GDM1 (cell line): ENCODE data around the gene DES.

Source experiments
- DNase-seq: peaks from one replicate; lab custom pipeline; 2025; lab: John Stamatoyannopoulos, UW

The DES gene

GRCh38 chr2:219419331-219420197 is 1.4 kb downstream of the DES start:
- no peak for DNase-seq

- no peak for DNase-seq
These were observed 2.5 kb downstream of the DES start for GRCh38 chr2:219420687-219421086.

- DNase-seq = no peak
These were observed 3.1 kb downstream of the DES start for GRCh38 chr2:219421323-219421722.

GRCh38 chr2:219422952-219423534 is 4.9 kb downstream of the DES start:
- no peak for DNase-seq

GRCh38 chr2:219423652-219424377 is 5.6 kb downstream of the DES start:
- no peak for DNase-seq

- DNase-seq = no peak
These were observed 7.3 kb downstream of the DES start for GRCh38 chr2:219425238-219426067.

GRCh38 chr2:219426068-219426443 is 7.9 kb downstream of the DES start:
- DNase-seq = no peak

- DNase-seq = no peak
These were observed 8.5 kb downstream of the DES start for GRCh38 chr2:219426534-219427136.

- no peak for DNase-seq
These were observed 10.3 kb downstream of the DES start for GRCh38 chr2:219428469-219428868.

- no peak for DNase-seq
These were observed 11.9 kb downstream of the DES start for GRCh38 chr2:219429958-219430606.

GRCh38 chr2:219430633-219431615 is 12.7 kb downstream of the DES start:
- DNase-seq = no peak

- peak; percentile 29 for DNase-seq
These were observed 15.7 kb downstream of the DES start for GRCh38 chr2:219433666-219434467.

- no peak for DNase-seq
These were observed 16.2 kb downstream of the DES start for GRCh38 chr2:219434468-219434717.

GRCh38 chr2:219434718-219435525 is 16.7 kb downstream of the DES start, which contains the start of gene SPEG:
SPEG (plus strand) TSS chr2:219434843; CDS start chr2:219434978, 135 bp downstream.
- no peak for DNase-seq

- no peak for DNase-seq
These were observed 17.5 kb downstream of the DES start for GRCh38 chr2:219435701-219436100.

- DNase-seq = no peak
These were observed 18.3 kb downstream of the DES start for GRCh38 chr2:219436491-219436890.

GRCh38 chr2:219437141-219437540 is 19.0 kb downstream of the DES start:
- DNase-seq = no peak

GRCh38 chr2:219437690-219438206 is 19.6 kb downstream of the DES start:
- no peak for DNase-seq
